HG03175 (cell line): Measurements from ENCODE around the gene MTSS2.

Experiments
- ATAC-seq: cut with Tn5 transposase; IDR thresholded peaks from one replicate; pipeline ENCODE4 v1.9.1; 2021; ENCODE audit warnings: mild to moderate bottlenecking, moderate library complexity; ENCODE audit not compliant: unreplicated experiment

The MTSS2 gene

GRCh38 chr16:70685938-70686375 lies at the start of gene MTSS2:
MTSS2 (minus strand) TSS chr16:70686053; CDS start chr16:70685791, 262 bp downstream.
- no peak for ATAC-seq

- ATAC-seq: no peak
Observed at GRCh38 chr16:70735141-70735979, 49.5 kb upstream of the MTSS2 start.

- no peak for ATAC-seq
Observed at GRCh38 chr16:70734522-70735095, 48.8 kb upstream of the MTSS2 start.

- no peak for ATAC-seq
Observed at GRCh38 chr16:70730944-70731343, 45.1 kb upstream of the MTSS2 start.

- no peak for ATAC-seq
Observed at GRCh38 chr16:70730031-70730430, 44.2 kb upstream of the MTSS2 start.

- ATAC-seq: no peak
Observed at GRCh38 chr16:70729292-70729691, 43.4 kb upstream of the MTSS2 start.

- ATAC-seq: no peak
Observed at GRCh38 chr16:70728150-70728549, 42.3 kb upstream of the MTSS2 start.

- ATAC-seq: no peak
Observed at GRCh38 chr16:70726892-70727361, 41.1 kb upstream of the MTSS2 start.

GRCh38 chr16:70725912-70726828 lies 40.3 kb upstream of the MTSS2 start:
- ATAC-seq: no peak

GRCh38 chr16:70725024-70725911 lies 39.4 kb upstream of the MTSS2 start:
- no peak for ATAC-seq

GRCh38 chr16:70724146-70725023 lies 38.5 kb upstream of the MTSS2 start:
- no peak for ATAC-seq

GRCh38 chr16:70723740-70724145 lies 37.9 kb upstream of the MTSS2 start:
- ATAC-seq: no peak

GRCh38 chr16:70721202-70721963 lies 35.5 kb upstream of the MTSS2 start:
- ATAC-seq: no peak

- ATAC-seq: no peak
Observed at GRCh38 chr16:70720425-70721201, 34.8 kb upstream of the MTSS2 start.

- no peak for ATAC-seq
Observed at GRCh38 chr16:70717065-70717464, 31.2 kb upstream of the MTSS2 start.

- no peak for ATAC-seq
Observed at GRCh38 chr16:70715860-70716357, 30.1 kb upstream of the MTSS2 start.

- ATAC-seq: no peak
Observed at GRCh38 chr16:70715055-70715858, 29.4 kb upstream of the MTSS2 start.
